GM19463 (cell line): ENCODE measurements around the gene APH1B.
"Not testable (repeated sequence)": the region's sequence is repeated elsewhere in the genome, so short reads cannot be mapped to it uniquely, and the experiment has no call there.

Experiments
- ATAC-seq: cut with Tn5 transposase; IDR thresholded peaks from one replicate; pipeline ENCODE4 v1.9.1; 2021; ENCODE audit warnings: mild to moderate bottlenecking, moderate library complexity; ENCODE audit not compliant: unreplicated experiment

Gene APH1B

GRCh38 chr15:63277038-63277892 is at the start of gene APH1B:
Gene APH1B, plus strand, starts transcription at chr15:63277605. Its CDS starts 19 bp downstream, at chr15:63277624.
- ATAC-seq, result peak; percentile 89

DNA sequence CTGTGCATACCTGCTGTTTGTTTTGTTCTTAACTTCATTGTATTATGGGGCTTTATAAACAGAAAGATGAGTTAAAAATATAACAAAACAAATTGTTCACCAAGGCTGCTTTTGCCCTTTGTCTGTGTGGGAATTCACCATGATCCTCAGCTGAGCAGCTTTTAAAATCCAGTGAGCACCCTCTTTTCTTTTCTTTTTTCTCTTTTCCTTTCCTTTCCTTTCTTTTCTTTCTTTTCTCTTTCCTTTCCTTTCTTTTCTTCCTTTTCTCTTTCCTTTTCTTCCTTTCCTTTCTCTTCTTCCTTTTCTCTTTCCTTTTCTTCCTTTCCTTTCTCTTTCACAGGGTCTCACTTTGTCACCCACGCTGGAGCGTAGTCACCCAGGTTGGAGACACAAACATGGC is 49.7 kb upstream of the APH1B start:
- ATAC-seq, result no peak

DNA sequence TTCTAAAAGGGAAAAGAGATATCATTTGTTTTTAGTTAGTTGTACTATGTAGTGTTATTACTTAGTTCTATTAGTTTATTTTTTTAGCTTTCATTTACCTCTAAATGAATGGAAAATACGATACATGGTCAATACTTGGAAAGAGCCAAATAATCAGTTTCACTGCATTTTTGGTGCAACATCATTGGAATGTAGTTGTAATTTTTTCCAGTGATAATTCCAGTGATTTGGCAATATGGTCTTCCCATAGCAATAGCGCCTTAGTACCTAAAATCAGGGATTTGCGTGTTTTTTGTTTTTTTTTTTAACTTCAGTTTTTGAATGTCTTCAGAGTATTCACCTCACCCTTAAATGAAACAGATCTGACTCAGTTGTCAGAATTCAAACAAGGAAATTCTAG is 46.2 kb upstream of the APH1B start:
- no peak for ATAC-seq

DNA sequence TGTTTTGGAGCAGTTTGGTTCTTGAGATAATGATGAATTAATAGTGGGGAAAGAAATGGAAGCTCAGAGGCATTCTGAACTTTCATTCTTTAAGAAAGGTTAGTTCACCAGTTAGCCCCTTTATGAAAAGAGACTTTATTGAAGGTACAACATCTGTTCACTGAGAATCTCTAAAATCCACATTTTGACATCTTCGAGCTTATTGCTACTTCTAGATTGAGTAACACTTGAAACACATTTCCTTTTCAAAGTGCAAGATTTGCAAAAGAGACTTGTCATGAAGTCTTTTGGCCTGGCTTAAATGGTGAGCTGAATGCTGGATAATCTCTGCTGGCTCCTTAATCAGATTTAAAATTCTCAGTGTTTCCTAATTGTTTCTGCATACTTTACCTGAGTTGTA is 45.7 kb upstream of the APH1B start:
- ATAC-seq, result no peak

DNA sequence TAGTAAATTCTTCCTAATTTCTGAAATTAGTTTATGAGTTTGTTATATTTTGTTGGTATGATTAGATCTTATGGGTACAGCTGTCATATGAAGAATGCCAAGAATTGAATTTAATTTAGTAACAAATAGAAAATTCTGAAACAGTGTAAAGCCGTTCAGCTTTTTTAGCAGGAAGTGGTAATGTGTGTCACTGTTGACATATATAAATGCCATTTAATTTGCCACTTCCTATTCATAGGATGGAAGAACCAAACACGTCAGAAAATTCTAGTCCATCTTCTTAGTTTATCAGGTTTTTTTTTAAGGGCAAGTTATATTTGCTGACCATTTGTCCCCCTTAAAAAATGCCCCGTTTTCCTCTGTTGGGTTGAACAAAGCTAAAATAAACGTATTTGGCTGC is 45.0 kb upstream of the APH1B start:
- ATAC-seq, result no peak

DNA sequence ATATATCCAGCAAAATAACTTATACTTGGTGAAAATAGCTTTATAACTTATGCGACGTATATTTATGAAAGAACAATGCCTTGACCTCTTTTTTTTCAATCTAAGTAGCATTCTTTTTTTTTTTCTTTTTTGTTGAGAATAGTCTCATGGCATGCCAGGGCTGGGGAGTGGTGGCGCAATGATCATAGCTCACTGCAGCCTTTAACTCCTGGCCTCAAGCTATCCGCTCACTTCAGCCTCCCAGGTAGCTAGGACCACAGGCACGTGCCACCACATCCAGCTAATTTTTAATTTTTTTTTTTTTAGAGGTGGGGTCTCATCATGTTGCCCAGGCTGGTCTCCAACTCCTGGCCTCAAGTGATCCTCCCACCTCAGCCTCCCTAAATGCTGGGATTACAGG is 44.5 kb upstream of the APH1B start:
- no peak for ATAC-seq

- no peak for ATAC-seq
Measured at GRCh38 chr15:63233667-63234423, 43.6 kb upstream of the APH1B start.

GRCh38 chr15:63234451-63234870 is 42.9 kb upstream of the APH1B start:
- ATAC-seq, result no peak

DNA sequence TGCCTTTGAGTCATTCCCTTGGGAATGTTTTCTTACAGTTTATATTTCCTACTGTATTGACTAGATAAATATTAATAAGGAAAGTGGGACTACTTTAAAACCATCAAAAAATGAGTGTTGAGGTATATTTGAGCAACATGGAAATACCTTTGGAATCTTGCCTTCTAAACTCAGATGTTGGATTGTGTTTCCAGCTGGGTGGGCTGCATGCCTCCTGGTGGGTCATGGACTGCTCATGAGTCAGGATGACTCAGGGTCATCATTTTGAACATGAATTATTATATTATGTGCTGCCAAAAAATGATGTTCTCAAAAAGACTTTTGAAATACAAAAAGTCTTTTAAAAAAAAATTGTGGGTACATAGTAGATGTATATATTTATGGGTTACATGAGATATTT is 41.1 kb upstream of the APH1B start:
- ATAC-seq, result no peak

DNA sequence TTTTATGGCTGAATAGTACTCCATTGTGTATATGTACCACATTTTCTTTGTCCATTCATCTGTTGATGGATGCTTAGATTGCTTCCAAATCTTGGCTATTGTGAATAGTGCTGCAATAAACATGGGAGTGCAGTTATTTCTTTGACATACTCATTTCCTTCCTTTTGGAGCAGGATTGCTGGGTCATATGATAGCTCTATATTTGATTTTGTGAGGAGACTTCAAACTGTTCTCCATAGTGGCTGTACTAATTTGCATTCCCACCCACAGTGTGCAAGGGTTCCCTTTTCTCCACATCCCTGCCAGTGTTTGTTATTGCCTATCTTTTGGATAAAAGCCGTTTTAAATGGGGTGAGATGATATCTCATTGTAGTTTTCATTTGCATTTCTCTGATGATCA is 40.3 kb upstream of the APH1B start:
- ATAC-seq, result not testable (repeated sequence)

GRCh38 chr15:63238171-63238570 is 39.2 kb upstream of the APH1B start:
- no peak for ATAC-seq

DNA sequence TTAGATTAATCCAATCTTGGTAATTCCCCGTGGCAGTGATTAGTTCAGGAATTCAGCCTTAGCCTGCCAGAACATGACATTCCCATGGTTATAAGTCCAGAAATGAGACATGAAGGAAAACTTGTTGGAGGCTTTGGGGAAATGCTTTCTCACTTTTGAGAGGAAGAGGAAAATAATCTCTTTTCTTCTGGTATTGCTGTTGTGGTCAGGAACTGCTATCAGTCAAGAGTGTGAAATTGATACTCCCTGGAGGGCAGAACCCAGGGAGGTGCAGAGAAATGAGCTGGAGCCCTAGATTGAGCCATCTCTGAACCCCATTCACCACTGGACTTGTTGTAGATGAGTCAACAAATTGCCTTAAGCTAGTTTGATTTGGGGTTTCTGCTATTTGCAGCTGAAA is 38.6 kb upstream of the APH1B start:
- ATAC-seq, result peak; percentile 54

GRCh38 chr15:63240109-63240508 is 37.3 kb upstream of the APH1B start:
- no peak for ATAC-seq

- no peak for ATAC-seq
Measured at GRCh38 chr15:63241316-63241715, 36.1 kb upstream of the APH1B start.

- no peak for ATAC-seq
Measured at GRCh38 chr15:63243101-63243500, 34.3 kb upstream of the APH1B start.

DNA sequence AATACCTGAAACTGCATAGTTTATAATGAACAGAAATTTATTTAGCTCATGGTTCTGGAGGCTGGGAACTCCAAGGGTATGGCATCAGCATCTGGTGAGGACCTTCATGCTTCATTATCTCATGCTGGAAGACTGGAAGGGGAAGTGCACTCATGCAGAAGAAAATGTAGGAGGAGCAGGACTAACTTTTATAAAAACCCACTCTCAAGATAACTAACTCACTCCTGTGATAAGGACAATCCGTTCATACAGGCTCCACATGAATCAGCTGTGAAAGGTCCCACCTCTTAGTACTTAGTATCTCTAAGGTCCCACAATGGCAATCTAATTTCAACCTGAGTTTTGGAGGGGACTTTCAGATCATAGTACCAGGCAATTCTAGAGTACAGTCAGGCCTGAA is 33.6 kb upstream of the APH1B start:
- no peak for ATAC-seq

GRCh38 chr15:63244399-63244798 is 33.0 kb upstream of the APH1B start:
- ATAC-seq, result no peak

GRCh38 chr15:63244976-63245645 is 32.3 kb upstream of the APH1B start:
- no peak for ATAC-seq

DNA sequence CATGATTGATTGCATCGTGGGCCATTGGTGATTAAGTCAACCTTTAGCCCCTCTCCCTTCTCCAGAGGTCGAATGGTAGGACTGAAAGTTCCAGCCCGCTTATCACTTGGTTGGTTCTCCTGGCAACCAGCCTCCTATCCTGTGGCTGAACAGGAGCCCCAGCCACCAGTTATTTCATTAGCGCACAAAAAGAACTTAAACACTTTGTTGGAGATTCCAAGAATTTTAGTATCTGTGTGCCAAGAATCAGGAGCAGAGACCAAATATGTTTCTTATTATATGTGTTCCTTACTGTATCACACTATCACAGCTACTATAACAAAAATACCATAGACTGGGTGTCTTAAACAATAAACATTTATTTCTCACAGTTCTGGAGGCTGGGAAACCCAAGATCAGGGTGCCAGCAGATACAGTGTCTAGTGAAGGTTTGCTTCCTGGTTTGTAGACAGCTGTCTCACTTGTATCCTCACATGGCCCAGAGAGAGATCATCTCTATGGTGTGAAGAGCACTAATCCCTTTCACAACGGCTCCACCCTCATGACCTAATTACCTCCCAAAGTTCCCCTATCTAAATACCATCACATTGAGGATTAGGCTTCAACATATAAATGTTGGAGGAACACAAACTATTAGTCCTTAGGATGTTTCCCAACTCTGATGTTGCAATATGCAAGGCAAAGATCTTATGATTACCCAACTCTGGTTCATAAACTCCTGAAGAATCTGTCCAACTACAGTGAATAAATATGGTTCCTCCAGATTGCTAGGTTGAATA is 30.5 kb upstream of the APH1B start:
- ATAC-seq, result no peak

- ATAC-seq, result no peak
Measured at GRCh38 chr15:63250312-63250965, 27.0 kb upstream of the APH1B start.
